ENCODE results near the gene NCAPH2. TPM values are rescaled to one million over a fixed set of nuclear protein-coding genes. Genes with fewer than 3 reads are reported as not detected.
A peak's percentile ranks its signal among the peaks of the same experiment; 100 is the strongest.

NCAPH2 gene
- total and polyA plus RNA-seq, 3 donors from 2014 or later: 67.4 to 89.2 (median 88.5) TPM

DNA sequence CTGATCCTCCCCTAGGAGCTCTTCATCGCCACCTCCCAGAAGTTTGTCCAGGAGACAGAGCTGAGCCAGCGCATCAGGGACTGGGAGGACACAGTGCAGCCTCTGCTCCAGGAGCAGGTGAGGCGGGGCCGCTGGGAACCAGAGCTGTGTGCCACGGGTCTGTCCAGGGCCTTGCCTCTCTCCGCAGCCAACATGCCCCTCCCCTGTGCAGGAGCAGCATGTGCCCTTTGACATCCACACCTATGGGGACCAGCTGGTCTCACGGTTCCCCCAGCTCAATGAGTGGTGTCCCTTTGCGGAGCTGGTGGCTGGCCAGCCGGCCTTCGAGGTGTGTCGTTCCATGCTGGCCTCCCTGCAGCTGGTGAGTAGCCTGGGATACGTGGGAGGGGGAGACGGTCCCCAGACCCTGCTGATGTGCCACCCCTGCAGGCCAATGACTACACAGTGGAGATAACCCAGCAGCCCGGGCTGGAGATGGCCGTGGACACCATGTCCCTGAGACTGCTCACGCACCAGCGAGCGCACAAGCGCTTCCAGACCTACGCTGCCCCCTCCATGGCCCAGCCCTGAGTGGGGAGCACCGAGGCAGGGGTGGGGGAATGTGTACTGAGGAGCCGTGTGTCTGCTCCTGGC lies 14.9 kb downstream of the NCAPH2 start:
- 80 to 83% methylated on average over 5 to 22 of the region's 22 CpGs for WGBS, 2 donors
- TF ChIP-seq, protein P1, sequence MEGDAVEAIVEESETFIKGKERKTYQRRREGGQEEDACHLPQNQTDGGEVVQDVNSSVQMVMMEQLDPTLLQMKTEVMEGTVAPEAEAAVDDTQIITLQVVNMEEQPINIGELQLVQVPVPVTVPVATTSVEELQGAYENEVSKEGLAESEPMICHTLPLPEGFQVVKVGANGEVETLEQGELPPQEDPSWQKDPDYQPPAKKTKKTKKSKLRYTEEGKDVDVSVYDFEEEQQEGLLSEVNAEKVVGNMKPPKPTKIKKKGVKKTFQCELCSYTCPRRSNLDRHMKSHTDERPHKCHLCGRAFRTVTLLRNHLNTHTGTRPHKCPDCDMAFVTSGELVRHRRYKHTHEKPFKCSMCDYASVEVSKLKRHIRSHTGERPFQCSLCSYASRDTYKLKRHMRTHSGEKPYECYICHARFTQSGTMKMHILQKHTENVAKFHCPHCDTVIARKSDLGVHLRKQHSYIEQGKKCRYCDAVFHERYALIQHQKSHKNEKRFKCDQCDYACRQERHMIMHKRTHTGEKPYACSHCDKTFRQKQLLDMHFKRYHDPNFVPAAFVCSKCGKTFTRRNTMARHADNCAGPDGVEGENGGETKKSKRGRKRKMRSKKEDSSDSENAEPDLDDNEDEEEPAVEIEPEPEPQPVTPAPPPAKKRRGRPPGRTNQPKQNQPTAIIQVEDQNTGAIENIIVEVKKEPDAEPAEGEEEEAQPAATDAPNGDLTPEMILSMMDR (IDR thresholded peaks at IDR 0.05): no peak
- TF ChIP-seq POLR2A (IDR thresholded peaks at IDR 0.05): no peak
- H3K27me3 ChIP-seq: no peaks in the 10 kb centered on the region
- no peaks in the 10 kb centered on the region for H3K36me3 ChIP-seq (ENCODE audit: low read depth, missing control alignments)
- no peak for DNase-seq
- H3K27ac ChIP-seq: no peak overlapping the region
- H3K4me3 ChIP-seq: no peak overlapping the region
- no peaks in the 10 kb centered on the region for H3K9me3 ChIP-seq
- H3K4me1 ChIP-seq: peaks cover 17% of the 10 kb centered on the region
- intact Hi-C loops (cut with DNase I; ENCODE audit: low total_unique reads): no loop called here

DNA sequence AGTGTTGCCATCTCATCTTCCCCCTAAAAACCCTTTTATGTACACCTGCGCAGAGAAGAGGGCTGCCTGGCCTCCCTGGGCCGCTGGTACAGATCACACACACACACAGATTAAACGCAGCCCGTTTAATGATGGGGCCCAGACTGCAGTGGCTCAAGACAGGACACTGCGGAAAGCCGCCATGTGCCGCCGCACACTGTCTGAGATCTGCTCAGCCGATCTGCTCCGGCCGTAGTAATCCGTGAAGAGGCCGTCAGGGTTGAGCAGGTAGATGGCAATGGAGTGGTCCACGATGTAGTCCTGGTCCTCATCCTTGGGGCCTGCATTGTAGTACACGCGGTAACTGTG lies 15.4 kb downstream of the NCAPH2 start:
- Histone ChIP-seq H3K27me3 (no peaks in the 10 kb centered on the region), H3K36me3 (ENCODE audit: low read depth, missing control alignments) (no peaks in the 10 kb centered on the region), H3K27ac (no peak overlapping the region), H3K9me3 (no peaks in the 10 kb centered on the region), H3K4me3 (no peak overlapping the region), H3K4me1 (peaks cover 17% of the 10 kb centered on the region)
- WGBS, 2 donors: 91 to 93% methylated on average over 12 to 16 of the region's 16 CpGs
- intact Hi-C loops (cut with DNase I; ENCODE audit: low total_unique reads): no loop called here
- no peak for TF ChIP-seq POLR2A (IDR thresholded peaks at IDR 0.05)
- TF ChIP-seq, protein P1 (IDR thresholded peaks at IDR 0.05): no peak
- no peak for DNase-seq

DNA sequence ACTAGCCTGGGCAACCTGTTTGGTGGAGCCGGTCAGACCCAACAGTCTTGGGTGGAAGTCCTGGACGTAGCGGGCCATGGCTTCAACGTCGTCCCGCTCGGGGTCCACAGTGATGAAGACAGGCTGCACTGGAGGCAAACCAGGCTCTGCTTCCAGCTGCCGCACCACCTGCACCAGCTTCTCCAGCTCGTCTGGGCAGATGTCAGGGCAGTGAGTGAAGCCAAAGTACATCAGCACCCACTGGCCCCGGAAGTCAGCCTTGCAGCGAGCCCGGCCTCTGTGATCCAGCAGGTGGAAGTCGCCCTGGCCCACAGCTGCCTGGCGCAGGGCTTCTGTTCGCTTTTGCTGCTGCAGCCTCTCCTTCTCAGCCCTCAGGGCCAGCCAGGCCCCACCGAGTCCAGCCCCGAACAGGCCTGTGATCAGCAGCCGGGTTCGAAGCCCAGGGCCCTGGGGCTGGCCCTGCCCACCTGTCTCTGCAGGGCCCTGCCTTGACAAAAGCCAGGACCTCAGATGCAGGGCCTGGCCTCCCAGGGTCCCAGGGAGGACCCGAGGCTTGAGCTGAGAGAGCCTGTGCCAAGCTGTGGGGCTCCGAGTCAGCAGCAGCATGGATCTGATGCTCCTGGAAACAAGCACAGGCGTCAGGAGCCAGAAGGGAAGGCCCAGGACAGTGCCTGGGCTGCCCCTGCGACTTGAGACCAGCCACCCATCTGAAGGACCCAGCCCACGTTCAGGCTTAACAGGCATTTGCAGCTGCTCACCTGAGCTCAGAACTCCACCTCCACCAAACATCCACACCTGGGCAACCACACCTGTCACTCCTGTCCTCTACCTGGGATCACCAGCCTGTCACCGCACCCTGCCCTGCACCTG lies 16.0 kb downstream of the NCAPH2 start:
- intact Hi-C loops (cut with DNase I; ENCODE audit: low total_unique reads): no loop called here
- TF ChIP-seq, protein P1 (IDR thresholded peaks at IDR 0.05): no peak
- TF ChIP-seq POLR2A (IDR thresholded peaks at IDR 0.05): no peak
- H3K9me3 ChIP-seq: no peaks in the 10 kb centered on the region
- H3K4me1 ChIP-seq: peaks cover 17% of the 10 kb centered on the region
- no peaks in the 10 kb centered on the region for H3K27me3 ChIP-seq
- H3K36me3 ChIP-seq (ENCODE audit: low read depth, missing control alignments): no peaks in the 10 kb centered on the region
- H3K4me3 ChIP-seq: peak overlapping the region in 1 of 2 donors; percentile 73
- no peak overlapping the region for H3K27ac ChIP-seq
- 83 to 84% methylated on average over 7 to 24 of the region's 25 CpGs for WGBS, 2 donors
- DNase-seq: no peak

DNA sequence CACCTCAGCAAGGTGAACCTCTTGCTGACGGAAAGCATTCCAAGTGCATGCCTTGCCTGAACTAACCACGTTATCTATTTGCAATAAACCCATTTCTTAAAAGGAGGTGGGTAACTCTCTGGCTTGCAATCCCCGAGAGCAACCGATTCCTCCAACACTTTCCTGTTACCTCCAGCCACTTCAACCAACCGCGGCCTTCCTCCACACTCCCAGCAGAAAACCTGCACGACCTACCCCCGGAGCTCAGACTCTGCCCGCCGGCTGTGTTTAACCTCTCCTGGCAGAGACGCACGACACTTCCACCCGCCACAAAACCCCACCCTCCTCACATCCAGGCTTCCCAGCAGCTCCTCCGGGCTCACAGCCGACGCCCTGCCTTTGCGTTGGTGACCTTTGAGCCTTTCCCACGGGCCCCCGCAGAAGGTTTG lies 16.7 kb downstream of the NCAPH2 start:
- whole genome bisulfite sequencing, 2 donors: 10% methylated on average over 19 of the region's 19 CpGs
- H3K27me3 ChIP-seq: no peaks in the 10 kb centered on the region
- H3K27ac ChIP-seq: peak overlapping the region; percentile 62 to 87
- no peak for DNase-seq
- no peaks in the 10 kb centered on the region for H3K36me3 ChIP-seq (ENCODE audit: low read depth, missing control alignments)
- H3K4me1 ChIP-seq: peaks cover 17% of the 10 kb centered on the region
- peak overlapping the region; percentile 73 to 81 for H3K4me3 ChIP-seq
- intact Hi-C loops (cut with DNase I; ENCODE audit: low total_unique reads): no loop called here
- H3K9me3 ChIP-seq: no peaks in the 10 kb centered on the region
- TF ChIP-seq, protein P1 (IDR thresholded peaks at IDR 0.05): no peak
